Nephron progenitor cell (in vitro differentiated cells): Measurements from ENCODE around the gene KDM2B.

Experiments
- DNase-seq: peaks from one replicate; pipeline ENCODE4 v3.0.0; 2021
- H3K27ac Mint-ChIP-seq: 2 replicates; pipeline ENCODE4 v1.8.0; 2021; ENCODE audit warnings: mild to moderate bottlenecking, moderate library complexity, mixed read lengths
- H3K27me3 Mint-ChIP-seq: 2 replicates; pipeline ENCODE4 v1.8.0; 2021; ENCODE audit warnings: mild to moderate bottlenecking, low read depth, mixed read lengths; ENCODE audit not compliant: poor library complexity
- H3K36me3 Mint-ChIP-seq: 2 replicates; pipeline ENCODE4 v1.8.0; 2021; ENCODE audit warnings: low read depth, mixed read lengths
- H3K4me1 Mint-ChIP-seq: 2 replicates; pipeline ENCODE4 v1.8.0; 2021; ENCODE audit warnings: mixed read lengths
- H3K4me3 Mint-ChIP-seq: 2 replicates; pipeline ENCODE4 v1.8.0; 2021; ENCODE audit warnings: mild to moderate bottlenecking, moderate library complexity, mixed read lengths
- H3K9me3 Mint-ChIP-seq: 2 replicates; pipeline ENCODE4 v1.8.0; 2021; ENCODE audit warnings: mild to moderate bottlenecking, moderate library complexity, mixed read lengths
- TF ChIP-seq, protein P1 (sequence below): fragments of 200-600 bp; sonication (generic); IDR thresholded peaks from 2 replicates; pipeline ENCODE4 v1.5.0; 2021; ENCODE audit warnings: antibody characterized with exemption

KDM2B gene

DNA sequence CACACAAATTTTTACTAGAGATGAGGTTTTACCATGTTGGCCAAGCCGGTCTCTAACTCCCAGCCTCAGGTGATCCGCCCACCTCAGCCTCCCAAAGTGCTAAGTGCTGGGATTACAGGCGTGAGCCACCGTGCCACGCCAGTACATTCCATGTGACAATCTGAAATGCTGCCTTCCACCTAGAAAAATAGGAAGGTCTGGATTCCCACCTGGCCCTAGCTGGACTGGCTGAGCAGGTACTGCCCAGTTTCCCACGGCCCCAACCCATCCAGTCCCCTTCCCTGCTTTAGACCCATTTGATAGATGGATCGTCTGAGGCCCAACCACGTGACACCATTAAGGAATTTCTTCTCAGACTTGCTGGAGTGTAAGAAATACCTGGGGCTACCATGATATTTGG, 55.4 kb downstream of the KDM2B start:
- H3K4me3 Mint-ChIP-seq, result no peak overlapping the region
- TF ChIP-seq, protein P1, sequence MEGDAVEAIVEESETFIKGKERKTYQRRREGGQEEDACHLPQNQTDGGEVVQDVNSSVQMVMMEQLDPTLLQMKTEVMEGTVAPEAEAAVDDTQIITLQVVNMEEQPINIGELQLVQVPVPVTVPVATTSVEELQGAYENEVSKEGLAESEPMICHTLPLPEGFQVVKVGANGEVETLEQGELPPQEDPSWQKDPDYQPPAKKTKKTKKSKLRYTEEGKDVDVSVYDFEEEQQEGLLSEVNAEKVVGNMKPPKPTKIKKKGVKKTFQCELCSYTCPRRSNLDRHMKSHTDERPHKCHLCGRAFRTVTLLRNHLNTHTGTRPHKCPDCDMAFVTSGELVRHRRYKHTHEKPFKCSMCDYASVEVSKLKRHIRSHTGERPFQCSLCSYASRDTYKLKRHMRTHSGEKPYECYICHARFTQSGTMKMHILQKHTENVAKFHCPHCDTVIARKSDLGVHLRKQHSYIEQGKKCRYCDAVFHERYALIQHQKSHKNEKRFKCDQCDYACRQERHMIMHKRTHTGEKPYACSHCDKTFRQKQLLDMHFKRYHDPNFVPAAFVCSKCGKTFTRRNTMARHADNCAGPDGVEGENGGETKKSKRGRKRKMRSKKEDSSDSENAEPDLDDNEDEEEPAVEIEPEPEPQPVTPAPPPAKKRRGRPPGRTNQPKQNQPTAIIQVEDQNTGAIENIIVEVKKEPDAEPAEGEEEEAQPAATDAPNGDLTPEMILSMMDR, result no peak
- H3K27me3 Mint-ChIP-seq, result peaks cover 3% of the 10 kb centered on the region
- peaks cover 26% of the 10 kb centered on the region for H3K36me3 Mint-ChIP-seq
- no peaks in the 10 kb centered on the region for H3K9me3 Mint-ChIP-seq
- H3K4me1 Mint-ChIP-seq, result peaks cover 38% of the 10 kb centered on the region
- no peak overlapping the region for H3K27ac Mint-ChIP-seq
- no peak for DNase-seq

DNA sequence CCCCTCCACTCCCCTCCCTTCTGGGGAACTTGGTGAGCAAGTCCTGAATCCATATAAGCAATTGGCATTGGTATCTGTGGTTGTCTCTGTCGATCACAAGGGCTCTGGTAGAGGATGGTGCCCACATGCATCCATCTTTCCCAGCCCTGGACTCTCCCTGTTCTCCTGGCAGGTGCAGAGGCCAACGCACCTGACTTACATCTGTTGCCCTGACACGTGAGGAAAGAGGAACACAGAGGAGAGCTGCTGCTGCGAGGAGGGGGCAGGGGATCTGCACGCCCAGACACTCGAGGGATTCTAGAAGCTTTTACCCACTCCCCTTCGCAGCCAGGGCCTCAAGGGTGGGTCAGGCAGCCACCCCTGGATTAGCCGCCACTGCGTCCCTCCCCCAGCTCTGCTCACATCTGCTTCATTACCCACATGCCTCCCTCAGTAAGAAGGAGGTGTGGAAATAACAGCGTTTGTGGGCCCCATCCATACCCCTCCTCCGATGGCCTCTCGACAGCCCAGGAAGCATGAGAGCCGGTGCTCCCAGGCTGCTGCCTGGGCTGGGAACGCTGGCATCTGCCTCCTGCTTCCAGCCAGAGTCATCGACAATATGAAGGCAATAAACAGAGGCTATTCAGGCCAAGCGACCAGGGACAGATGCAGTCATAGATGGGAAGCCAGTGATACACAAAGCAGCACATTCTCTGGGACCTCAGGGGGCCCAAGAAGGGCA, 56.5 kb downstream of the KDM2B start:
- Mint-ChIP-seq H3K27ac (peak overlapping the region; percentile 92), H3K36me3 (peaks cover 29% of the 10 kb centered on the region), H3K4me1 (peaks cover 36% of the 10 kb centered on the region), H3K4me3 (no peak overlapping the region), H3K9me3 (no peaks in the 10 kb centered on the region), H3K27me3 (peaks cover 3% of the 10 kb centered on the region)
- TF ChIP-seq, protein P1, result no peak
- no peak for DNase-seq

DNA sequence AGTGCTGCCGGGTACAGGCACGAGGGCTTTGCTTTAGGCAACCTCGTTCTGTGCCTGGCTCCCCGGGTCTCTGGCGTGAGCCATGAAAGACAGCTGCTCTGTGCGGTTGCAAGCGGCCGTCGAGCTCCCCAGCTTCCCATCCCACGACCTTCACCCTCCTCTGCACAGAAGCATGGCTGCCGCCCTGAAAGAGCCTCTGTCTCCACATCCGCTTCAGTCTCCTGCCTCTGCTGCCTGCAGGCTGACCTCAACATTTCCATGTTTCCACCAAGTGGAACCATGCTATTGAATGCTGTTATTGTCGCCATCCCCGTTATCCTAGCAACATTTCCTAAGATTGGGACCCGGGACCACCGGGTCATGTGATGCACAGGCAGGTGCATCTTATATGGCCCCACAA, 57.1 kb downstream of the KDM2B start:
- peaks cover 30% of the 10 kb centered on the region for H3K4me1 Mint-ChIP-seq
- DNase-seq, result no peak
- H3K9me3 Mint-ChIP-seq, result no peaks in the 10 kb centered on the region
- H3K27me3 Mint-ChIP-seq, result peaks cover 3% of the 10 kb centered on the region
- H3K4me3 Mint-ChIP-seq, result no peak overlapping the region
- TF ChIP-seq, protein P1, result no peak
- H3K27ac Mint-ChIP-seq, result peak overlapping the region; percentile 78
- H3K36me3 Mint-ChIP-seq, result peaks cover 29% of the 10 kb centered on the region

DNA sequence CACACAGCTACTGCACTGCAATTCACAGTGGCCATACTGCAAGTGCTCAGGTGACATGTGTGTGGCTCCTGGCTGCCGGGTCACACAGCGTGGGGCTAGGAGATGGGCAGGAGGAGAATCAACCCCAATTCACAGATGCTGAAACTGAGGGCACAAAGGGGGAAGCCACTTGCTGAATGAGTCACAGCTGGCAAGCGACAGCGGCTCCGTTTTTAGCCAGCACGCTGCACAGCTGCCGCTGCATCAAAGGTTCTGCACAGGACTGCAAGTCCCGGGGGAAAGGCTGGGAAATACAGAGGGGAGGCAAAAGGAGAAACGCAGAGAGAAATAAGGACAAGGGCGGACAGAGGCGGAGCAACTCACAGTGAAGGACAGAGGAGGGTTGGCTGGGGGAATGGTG, 57.9 kb downstream of the KDM2B start:
- TF ChIP-seq, protein P1, result no peak
- no peak overlapping the region for H3K4me3 Mint-ChIP-seq

DNA sequence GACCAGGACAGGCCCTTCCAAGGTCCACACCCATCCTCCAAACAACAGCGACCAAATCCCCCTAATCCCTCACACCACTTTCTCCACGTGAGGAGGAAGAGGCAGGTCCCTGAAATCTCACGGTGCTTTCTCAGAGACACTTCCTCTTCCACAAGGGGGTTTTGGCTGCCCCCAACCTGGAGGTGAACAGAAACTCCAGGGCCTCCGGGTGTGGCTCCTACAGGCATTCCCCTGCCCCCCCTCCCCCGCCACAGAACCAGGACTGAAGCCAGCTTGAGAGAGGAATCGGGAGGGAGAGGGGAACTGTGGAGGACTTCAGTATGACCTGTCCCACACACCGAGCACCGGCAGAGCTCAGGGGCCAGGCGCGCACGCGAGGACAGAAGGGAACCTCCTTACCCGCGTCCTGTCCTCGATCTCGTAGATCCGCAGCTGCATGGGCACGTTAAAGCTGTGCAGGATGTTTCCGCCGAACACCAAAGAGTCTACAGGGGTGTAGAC, 60.2 kb downstream of the KDM2B start:
- no peak overlapping the region for H3K27ac Mint-ChIP-seq
- no peak overlapping the region for H3K4me3 Mint-ChIP-seq
- TF ChIP-seq, protein P1, result no peak
- H3K4me1 Mint-ChIP-seq, result peaks cover 28% of the 10 kb centered on the region
- peaks cover 3% of the 10 kb centered on the region for H3K27me3 Mint-ChIP-seq
- peaks cover 48% of the 10 kb centered on the region for H3K36me3 Mint-ChIP-seq
- H3K9me3 Mint-ChIP-seq, result peaks cover 2% of the 10 kb centered on the region
- DNase-seq, result no peak

More for the DNA sequence above, 57.9 kb downstream of the KDM2B start:
- Mint-ChIP-seq H3K36me3 (peaks cover 34% of the 10 kb centered on the region), H3K9me3 (no peaks in the 10 kb centered on the region), H3K27ac (peak overlapping the region; percentile 86), H3K27me3 (peaks cover 3% of the 10 kb centered on the region), H3K4me1 (peaks cover 28% of the 10 kb centered on the region)
- DNase-seq, result no peak

DNA sequence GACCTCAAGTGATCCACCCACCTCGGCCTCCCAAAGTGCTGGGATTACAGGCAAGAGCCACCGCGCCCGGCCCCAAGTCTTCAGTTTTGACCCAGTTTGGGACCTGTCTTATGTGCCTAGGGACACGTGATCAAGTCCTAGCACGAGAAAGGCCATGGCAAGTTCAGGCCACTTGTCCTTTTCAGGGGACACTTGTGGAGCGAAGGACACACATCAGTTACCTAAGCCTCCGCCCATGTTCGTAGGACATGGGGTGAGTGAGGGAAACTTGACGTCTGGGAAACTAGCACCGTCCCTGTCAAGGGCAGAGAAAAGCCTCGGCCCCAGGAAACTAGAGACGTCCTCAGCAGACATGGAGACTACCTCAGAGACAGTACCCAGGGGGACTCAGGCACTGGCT, 60.7 kb downstream of the KDM2B start:
- DNase-seq, result no peak
- Mint-ChIP-seq H3K36me3 (peaks cover 51% of the 10 kb centered on the region), H3K4me3 (no peak overlapping the region), H3K27me3 (peaks cover 3% of the 10 kb centered on the region), H3K27ac (no peak overlapping the region), H3K9me3 (peaks cover 4% of the 10 kb centered on the region), H3K4me1 (peaks cover 24% of the 10 kb centered on the region)
- TF ChIP-seq, protein P1, result no peak
